Mammary epithelial cell (primary cell): ENCODE measurements around the gene SIX5.

Experiments
- CTCF ChIP-seq, 2 donors: IDR thresholded peaks in 1 of 2; conservative IDR thresholded peaks in 1 of 2; 2 replicates each; pipeline ENCODE4 v1.5.1; 2011 to 2012; ENCODE audit warnings: inconsistent platforms in 2 of 2, low read length in 2 of 2, mild to moderate bottlenecking in 2 of 2, control low read depth in 1 of 2, low read depth in 1 of 2; ENCODE audit not compliant: insufficient read depth in 1 of 2; ENCODE audit errors: extremely low read depth in 1 of 2
- EZH2 ChIP-seq: IDR thresholded peaks from 2 replicates; pipeline ENCODE4 v1.6.1; 2012; ENCODE audit warnings: low read length, inconsistent platforms, borderline replicate concordance

DNA sequence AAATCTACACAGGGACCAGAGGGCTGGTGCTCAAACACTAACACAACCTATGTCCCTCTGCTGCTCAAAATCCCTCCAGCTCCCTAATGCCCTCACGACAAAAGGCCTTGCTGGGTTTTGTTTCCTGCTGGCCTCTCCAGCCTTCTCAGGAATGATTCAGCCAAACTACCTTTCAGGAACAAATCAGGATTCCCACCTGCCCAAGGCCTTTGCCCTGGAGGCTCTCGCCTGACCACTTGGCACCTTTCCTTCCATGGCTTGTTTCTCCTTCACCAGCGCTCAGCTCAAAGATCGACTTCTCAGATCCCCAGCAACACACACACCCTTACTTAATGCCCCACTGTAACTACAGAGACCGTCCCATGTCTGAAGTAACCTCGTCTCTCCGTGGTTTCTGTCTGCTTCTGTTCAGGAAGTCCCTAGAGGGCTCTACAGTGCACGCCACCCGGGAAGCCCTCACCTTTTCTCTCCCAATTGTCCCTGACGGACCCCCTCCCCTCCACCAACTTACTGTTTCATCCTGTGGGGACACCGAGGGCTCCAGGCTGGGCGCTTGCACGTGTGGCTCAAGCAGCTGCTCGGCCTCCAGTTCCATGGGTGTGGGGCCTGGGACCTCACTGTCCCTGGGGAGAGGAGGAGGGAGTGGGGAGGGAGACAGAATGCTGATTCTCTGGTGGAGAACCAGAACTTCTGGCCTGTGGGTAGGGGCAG, 3.2 kb upstream of the SIX5 start:
- TF ChIP-seq CTCF (conservative IDR thresholded peaks at IDR 0.05 in 1 of 2, IDR thresholded peaks at IDR 0.05 in 1 of 2; ENCODE audit: extremely low read depth in 1 of 2, insufficient read depth in 1 of 2, low read depth in 1 of 2, low read length in 2 of 2) (no peak), EZH2 (no peak)
